Peyer's patch (tissue), 4 donors: ENCODE results near the gene AKR1E2. TPM values are rescaled to one million over a fixed set of nuclear protein-coding genes. Genes with fewer than 3 reads are reported as not detected.

Experiments used
- DNase-seq, 3 donors: peaks; one replicate each; pipeline ENCODE4 v3.0.0-alpha.2; 2017 to 2019
- H3K27ac ChIP-seq, 4 donors: fragments of 200-600 bp; sonication (generic); one replicate each; pipeline ENCODE4 v1.5.1; 2016 to 2019
- H3K27me3 ChIP-seq, 2 donors: fragments of 200-600 bp; sonication (generic); one replicate each; pipeline ENCODE4 v1.5.1; 2019
- H3K36me3 ChIP-seq, 3 donors: fragments of 200-600 bp; sonication (generic); one replicate each; pipeline ENCODE4 v1.5.1; 2016 to 2019
- H3K4me1 ChIP-seq, 4 donors: fragments of 200-600 bp; sonication (generic); one replicate each; pipeline ENCODE4 v1.5.1; 2016 to 2019
- H3K4me3 ChIP-seq, 4 donors: fragments of 200-600 bp; sonication (generic); 1 replicate in 3 of 4; 2 replicates in 1 of 4; pipeline ENCODE4 v1.5.1; 2016 to 2019; ENCODE audit warnings: mild to moderate bottlenecking in 1 of 4
- H3K9me3 ChIP-seq, 4 donors: fragments of 200-600 bp; sonication (generic); one replicate each; pipeline ENCODE4 v1.5.1; 2016 to 2019; ENCODE audit warnings: mild to moderate bottlenecking in 1 of 4
- POLR2A ChIP-seq, 2 donors: fragments of 450-650 bp; IDR thresholded peaks; one replicate each; pipeline ENCODE4 v1.5.1; 2017; ENCODE audit warnings: antibody characterized with exemption in 2 of 2, mild to moderate bottlenecking in 2 of 2, moderate library complexity in 2 of 2
- total RNA-seq, 4 donors: library from RNA; depleted of rRNA; stranded (reverse); fragments of >200 nt; gene quantifications; one replicate each; pipeline ENCODE4 v1.1.0, GENCODE V29; 2016
- TF ChIP-seq, protein P1 (sequence below), 6 experiments: fragments of 450-650 bp in 4 of 6; fragments of 200-600 bp in 2 of 6; sonication (generic) in 1 of 6; IDR thresholded peaks; one replicate each; pipeline ENCODE4 v1.5.1; 2017 to 2019; ENCODE audit warnings: antibody characterized with exemption in 6 of 6, mild to moderate bottlenecking in 3 of 6, moderate library complexity in 1 of 6

The AKR1E2 gene
- total RNA-seq, 4 donors from 2014 or later: 2.0 to 59.4 (median 3.6) TPM

DNA sequence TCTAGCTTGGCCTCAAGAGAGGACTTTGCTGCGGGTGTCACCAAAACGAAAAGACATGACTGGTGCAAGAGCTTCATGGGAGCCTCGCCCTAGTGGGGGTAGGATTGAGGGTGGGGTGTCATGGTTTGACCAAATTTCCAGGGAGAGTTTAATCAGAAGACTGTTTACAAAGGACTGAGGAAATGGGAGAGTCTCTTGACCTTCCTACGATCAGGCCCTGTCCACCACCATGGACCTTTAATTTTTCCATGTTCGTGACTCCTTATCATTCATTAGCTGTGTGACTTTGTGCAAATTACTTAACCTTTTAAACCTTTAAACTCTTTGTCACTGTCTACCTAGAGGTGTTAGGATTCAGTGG, 23.0 kb downstream of the AKR1E2 start:
- Histone ChIP-seq H3K4me1 (no peaks in the 10 kb centered on the region), H3K27ac (no peak overlapping the region), H3K4me3 (no peak overlapping the region), H3K36me3 (no peaks in the 10 kb centered on the region), H3K27me3 (no peaks in the 10 kb centered on the region), H3K9me3 (no peaks in the 10 kb centered on the region)
- no peak for DNase-seq
- TF ChIP-seq, protein P1, sequence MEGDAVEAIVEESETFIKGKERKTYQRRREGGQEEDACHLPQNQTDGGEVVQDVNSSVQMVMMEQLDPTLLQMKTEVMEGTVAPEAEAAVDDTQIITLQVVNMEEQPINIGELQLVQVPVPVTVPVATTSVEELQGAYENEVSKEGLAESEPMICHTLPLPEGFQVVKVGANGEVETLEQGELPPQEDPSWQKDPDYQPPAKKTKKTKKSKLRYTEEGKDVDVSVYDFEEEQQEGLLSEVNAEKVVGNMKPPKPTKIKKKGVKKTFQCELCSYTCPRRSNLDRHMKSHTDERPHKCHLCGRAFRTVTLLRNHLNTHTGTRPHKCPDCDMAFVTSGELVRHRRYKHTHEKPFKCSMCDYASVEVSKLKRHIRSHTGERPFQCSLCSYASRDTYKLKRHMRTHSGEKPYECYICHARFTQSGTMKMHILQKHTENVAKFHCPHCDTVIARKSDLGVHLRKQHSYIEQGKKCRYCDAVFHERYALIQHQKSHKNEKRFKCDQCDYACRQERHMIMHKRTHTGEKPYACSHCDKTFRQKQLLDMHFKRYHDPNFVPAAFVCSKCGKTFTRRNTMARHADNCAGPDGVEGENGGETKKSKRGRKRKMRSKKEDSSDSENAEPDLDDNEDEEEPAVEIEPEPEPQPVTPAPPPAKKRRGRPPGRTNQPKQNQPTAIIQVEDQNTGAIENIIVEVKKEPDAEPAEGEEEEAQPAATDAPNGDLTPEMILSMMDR (IDR thresholded peaks at IDR 0.05): no peak
- TF ChIP-seq POLR2A (IDR thresholded peaks at IDR 0.05): no peak

DNA sequence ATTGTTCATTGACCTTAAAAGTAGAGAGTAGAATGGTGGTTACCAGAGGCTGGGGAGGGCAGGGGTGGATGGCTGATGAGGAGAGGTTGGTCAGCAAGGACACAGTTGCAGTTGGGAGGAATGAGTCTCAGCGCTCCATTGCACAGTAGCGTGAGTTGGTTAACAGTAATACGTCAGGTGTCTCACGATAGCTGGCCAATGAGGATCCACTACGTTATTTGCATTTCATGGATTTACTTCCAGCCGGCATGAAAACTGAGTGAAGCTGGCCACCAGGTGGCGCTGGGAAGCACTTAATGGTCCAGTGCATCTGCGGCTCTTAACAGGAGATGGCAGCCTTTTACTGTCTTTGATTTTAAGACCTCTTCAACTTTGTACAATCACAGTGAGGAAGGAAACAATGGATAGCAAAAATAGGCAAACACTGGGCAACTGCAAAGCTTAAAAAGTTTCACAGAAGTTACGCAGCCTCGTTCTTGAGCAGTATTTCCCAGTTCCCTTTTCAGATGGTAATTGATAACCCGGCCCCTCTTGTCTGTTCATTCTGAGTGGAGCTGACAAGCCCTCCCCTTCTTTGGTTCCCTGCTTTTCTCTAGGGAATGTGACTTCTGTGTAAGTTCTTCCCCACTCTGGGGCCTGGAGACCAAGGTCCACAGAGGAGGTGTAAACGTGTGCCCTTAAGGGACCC, 23.7 kb downstream of the AKR1E2 start:
- no peaks in the 10 kb centered on the region for H3K36me3 ChIP-seq
- H3K27ac ChIP-seq: no peak overlapping the region
- H3K9me3 ChIP-seq: no peaks in the 10 kb centered on the region
- no peaks in the 10 kb centered on the region for H3K4me1 ChIP-seq
- no peak overlapping the region for H3K4me3 ChIP-seq
- no peaks in the 10 kb centered on the region for H3K27me3 ChIP-seq
- TF ChIP-seq, protein P1 (IDR thresholded peaks at IDR 0.05): peak; percentile 81 to 100 (median 95)
- TF ChIP-seq POLR2A (IDR thresholded peaks at IDR 0.05): peak in 1 of 2 donors; percentile 37
- DNase-seq: peak; percentile 76 to 95 (median 92)

DNA sequence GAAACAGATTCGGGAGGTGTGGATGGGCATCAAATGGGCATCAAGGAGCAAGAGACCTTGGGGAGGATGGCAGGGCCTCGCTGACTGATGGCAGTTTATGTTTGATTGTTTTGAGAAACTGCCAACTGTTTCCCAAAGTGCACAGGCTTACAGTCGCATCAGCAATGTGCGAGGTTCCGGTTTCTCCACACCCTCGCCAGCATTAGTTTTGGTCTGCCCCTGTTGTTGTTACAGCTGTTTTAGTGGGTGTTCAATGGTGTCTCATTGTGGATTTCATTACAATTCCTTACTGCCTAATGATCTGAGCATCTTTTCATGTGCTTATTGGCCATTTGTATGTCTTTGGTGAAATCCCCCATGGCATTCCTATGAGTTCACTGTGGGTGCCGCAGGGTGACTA, 24.4 kb downstream of the AKR1E2 start:
- Histone ChIP-seq H3K27ac (no peak overlapping the region), H3K9me3 (no peaks in the 10 kb centered on the region), H3K27me3 (no peaks in the 10 kb centered on the region), H3K4me3 (no peak overlapping the region), H3K36me3 (no peaks in the 10 kb centered on the region), H3K4me1 (no peaks in the 10 kb centered on the region)
- no peak for DNase-seq
- TF ChIP-seq, protein P1 (IDR thresholded peaks at IDR 0.05): no peak
- no peak for TF ChIP-seq POLR2A (IDR thresholded peaks at IDR 0.05)

DNA sequence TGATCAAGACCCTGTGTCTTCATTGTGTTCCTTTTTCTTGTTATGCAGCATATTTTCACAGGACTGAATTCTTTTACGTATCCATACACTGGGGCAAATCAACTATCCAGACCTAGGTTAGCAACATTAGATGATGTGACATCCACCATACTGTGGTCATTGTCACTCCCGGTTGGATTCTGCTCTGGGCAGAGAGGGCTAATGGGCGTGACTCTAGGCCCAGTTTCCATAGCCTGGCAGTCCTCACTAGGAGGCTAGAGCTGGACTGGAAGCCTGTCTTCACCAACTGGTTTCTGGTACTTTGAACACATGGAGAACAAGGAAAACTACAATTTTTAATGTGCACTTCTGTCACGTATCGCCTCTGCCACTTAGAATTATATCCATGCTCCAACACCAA, 25.2 kb downstream of the AKR1E2 start:
- H3K9me3 ChIP-seq: no peaks in the 10 kb centered on the region
- TF ChIP-seq POLR2A (IDR thresholded peaks at IDR 0.05): no peak
- TF ChIP-seq, protein P1 (IDR thresholded peaks at IDR 0.05): no peak
- H3K27ac ChIP-seq: no peak overlapping the region
- no peak for DNase-seq
- H3K27me3 ChIP-seq: no peaks in the 10 kb centered on the region
- H3K4me1 ChIP-seq: no peaks in the 10 kb centered on the region
- no peaks in the 10 kb centered on the region for H3K36me3 ChIP-seq
- no peak overlapping the region for H3K4me3 ChIP-seq

DNA sequence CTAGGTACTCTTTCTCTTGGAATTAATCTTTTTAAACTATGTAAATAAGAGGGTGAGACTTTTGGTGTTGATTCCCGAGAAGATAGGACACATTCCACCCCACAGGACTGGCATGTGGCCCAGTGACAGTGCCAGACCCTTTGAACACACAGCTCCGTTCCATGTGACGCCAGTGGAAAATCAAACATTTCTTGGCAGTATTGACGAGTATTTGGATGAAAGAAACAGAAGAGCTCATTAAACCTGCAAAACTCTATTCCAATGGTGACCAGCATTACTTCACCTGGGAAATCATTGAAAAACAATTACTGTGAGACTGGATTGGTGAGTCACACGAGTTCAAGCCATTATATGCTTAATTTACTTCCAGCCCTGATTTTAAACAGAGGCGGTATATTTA, 25.8 kb downstream of the AKR1E2 start:
- no peak for DNase-seq
- Histone ChIP-seq H3K27ac (no peak overlapping the region), H3K4me1 (no peaks in the 10 kb centered on the region), H3K9me3 (no peaks in the 10 kb centered on the region), H3K4me3 (no peak overlapping the region), H3K36me3 (no peaks in the 10 kb centered on the region), H3K27me3 (no peaks in the 10 kb centered on the region)
- TF ChIP-seq, protein P1 (IDR thresholded peaks at IDR 0.05): no peak
- TF ChIP-seq POLR2A (IDR thresholded peaks at IDR 0.05): no peak
